ENCODE measurements around the gene RSPO4.

RSPO4 gene

DNA sequence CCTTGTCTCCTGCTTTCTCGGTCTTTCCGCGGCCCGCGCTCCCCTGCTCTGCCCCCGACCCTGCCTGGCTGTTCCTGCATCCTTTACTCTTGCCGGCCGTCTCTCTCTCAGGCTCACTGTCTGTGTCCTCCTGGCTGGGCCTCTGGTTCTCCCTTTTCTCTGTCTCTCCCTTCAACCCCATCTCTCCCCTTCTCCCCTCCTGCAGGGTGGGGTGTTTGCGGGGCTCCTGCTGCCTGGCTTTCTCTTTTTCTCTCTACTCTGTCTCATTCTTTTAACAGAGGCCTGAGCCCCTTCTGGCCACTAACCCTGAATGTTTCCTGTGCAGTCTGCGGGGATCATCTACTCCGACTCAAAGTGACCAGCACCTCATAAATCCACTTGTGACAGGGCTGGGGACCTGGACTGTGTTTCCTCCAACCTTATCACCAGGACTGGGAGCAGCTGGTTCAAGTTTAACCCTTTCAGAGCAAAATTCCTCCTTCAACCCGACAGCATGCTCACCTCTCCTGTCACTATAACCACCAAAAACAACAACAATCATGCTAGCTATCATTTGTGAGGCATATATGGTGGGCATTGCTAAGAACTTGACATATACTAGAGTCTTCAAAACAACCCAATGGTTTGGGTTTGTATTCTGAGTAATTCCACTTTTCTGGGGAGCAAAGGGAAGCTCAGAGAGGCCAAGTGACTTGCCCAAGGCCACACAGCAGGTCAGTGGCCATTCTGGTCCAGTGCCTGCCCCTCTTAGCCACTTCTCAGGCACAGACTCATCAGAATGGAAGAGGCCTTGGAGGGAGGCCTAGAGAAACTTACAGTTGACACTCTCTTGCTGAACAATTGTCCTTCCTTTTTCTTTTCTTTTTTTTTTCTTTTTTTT, 811 bp upstream of the RSPO4 start:
- Histone ChIP-seq H3K36me3 (ENCODE audit: insufficient read depth, low read length) (no peaks in the 10 kb centered on the region), H3K9ac (ENCODE audit: low read length) (no peak overlapping the region), H3K4me3 (ENCODE audit: low read depth in 1 of 2, low read length in 2 of 2) (no peak overlapping the region), H3K9me3 (ENCODE audit: low read length) (no peaks in the 10 kb centered on the region), H3K4me1 (ENCODE audit: insufficient read depth, low read length) (no peaks in the 10 kb centered on the region), H3K27ac (ENCODE audit: low read depth, low read length) (no peak overlapping the region), H3K27me3 (ENCODE audit: control insufficient read depth in 1 of 2, insufficient read depth in 2 of 2, low read length in 2 of 2) (peaks cover 13 to 20% of the 10 kb centered on the region in 2 donors)

DNA sequence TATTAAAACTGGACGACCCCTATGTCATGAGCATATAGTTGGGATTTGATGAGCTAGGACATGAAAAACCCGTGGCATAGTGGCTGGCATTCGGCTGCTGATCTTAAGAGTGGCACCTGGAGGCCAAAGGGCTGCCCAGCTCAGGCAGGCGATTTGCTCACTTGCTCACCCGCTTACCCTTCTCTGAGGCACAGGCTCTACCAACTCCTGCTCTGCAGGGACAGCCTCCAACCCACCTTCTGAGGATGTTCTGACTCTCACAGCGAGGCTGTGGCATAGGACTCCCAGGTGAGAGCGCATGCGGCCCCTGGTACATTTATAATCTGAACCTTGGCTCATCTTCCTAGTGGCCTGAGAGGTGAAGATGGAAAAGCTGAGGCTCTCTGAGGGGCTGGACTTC, 995 bp downstream of the RSPO4 start:
- Histone ChIP-seq H3K36me3 (ENCODE audit: insufficient read depth, low read length) (no peaks in the 10 kb centered on the region), H3K4me3 (ENCODE audit: low read depth in 1 of 2, low read length in 2 of 2) (no peak overlapping the region), H3K9me3 (ENCODE audit: low read length) (no peaks in the 10 kb centered on the region), H3K9ac (ENCODE audit: low read length) (no peak overlapping the region), H3K4me1 (ENCODE audit: insufficient read depth, low read length) (no peaks in the 10 kb centered on the region), H3K27me3 (ENCODE audit: control insufficient read depth in 1 of 2, insufficient read depth in 2 of 2, low read length in 2 of 2) (peaks cover 13 to 20% of the 10 kb centered on the region in 2 donors), H3K27ac (ENCODE audit: low read depth, low read length) (no peak overlapping the region)

DNA sequence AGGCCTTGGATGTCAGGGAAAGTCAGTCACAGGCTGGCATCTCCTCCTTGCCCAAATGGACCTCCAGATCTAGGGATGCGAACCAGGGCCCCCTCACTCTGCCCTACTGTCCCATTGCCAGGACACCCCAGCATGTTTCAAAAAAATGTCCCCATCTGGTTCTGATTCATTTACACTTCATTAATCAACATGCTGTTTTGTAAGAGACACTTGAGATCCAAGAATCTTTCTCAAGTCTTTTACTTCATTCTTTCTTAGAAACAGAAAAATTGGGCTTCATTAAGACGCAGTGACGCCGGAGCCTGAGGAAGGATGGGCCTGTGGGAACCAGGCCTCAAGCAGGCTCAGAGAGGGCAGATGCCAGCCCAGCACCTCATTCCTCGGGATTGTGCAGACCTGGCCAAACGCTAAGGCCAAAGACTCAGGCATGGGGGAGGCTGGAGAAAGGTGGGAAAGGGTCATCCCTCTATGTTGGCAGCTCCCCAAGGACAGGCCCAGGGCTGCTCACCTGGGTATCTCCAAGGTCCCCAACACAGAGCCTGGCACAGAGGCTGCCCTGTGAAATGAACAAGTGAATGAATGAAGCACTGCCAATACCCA, 3.8 kb downstream of the RSPO4 start:
- no peak overlapping the region for H3K4me3 ChIP-seq (ENCODE audit: low read depth in 1 of 2, low read length in 2 of 2)
- H3K27ac ChIP-seq (ENCODE audit: low read depth, low read length): no peak overlapping the region
- no peaks in the 10 kb centered on the region for H3K36me3 ChIP-seq (ENCODE audit: insufficient read depth, low read length)
- H3K9ac ChIP-seq (ENCODE audit: low read length): no peak overlapping the region
- no peaks in the 10 kb centered on the region for H3K9me3 ChIP-seq (ENCODE audit: low read length)
- H3K4me1 ChIP-seq (ENCODE audit: insufficient read depth, low read length): no peaks in the 10 kb centered on the region
- H3K27me3 ChIP-seq (ENCODE audit: control insufficient read depth in 1 of 2, insufficient read depth in 2 of 2, low read length in 2 of 2): peaks cover 13 to 14% of the 10 kb centered on the region in 2 donors

DNA sequence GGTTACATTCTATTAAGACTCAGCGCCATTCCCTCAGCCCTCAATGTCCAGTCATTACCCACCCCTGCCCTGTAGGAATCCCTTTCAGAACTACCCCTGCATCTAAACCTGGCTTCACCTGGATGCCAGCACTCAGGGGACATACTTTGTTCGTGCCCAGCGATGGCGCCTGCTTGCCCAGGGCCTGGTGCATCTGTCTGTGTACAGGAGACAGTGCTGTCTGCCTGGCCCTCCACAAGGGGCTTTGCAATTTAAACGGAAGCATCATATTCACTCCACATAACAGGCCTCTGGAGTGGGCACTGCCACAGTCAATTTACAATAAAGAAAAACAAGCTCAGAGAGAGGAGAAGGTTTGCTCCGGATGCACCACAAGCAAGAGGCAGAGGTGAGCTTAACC, 4.6 kb downstream of the RSPO4 start:
- Histone ChIP-seq H3K4me1 (ENCODE audit: insufficient read depth, low read length) (no peaks in the 10 kb centered on the region), H3K27ac (ENCODE audit: low read depth, low read length) (no peak overlapping the region), H3K27me3 (ENCODE audit: control insufficient read depth in 1 of 2, insufficient read depth in 2 of 2, low read length in 2 of 2) (peaks cover 6 to 8% of the 10 kb centered on the region in 2 donors), H3K9ac (ENCODE audit: low read length) (no peak overlapping the region), H3K9me3 (ENCODE audit: low read length) (no peaks in the 10 kb centered on the region), H3K4me3 (ENCODE audit: low read depth in 1 of 2, low read length in 2 of 2) (no peak overlapping the region), H3K36me3 (ENCODE audit: insufficient read depth, low read length) (no peaks in the 10 kb centered on the region)

GRCh38 chr20:997016-997415, 5.1 kb downstream of the RSPO4 start:
- Histone ChIP-seq H3K9ac (ENCODE audit: low read length) (no peak overlapping the region), H3K27ac (ENCODE audit: low read depth, low read length) (no peak overlapping the region), H3K36me3 (ENCODE audit: insufficient read depth, low read length) (no peaks in the 10 kb centered on the region), H3K4me3 (ENCODE audit: low read depth in 1 of 2, low read length in 2 of 2) (no peak overlapping the region), H3K4me1 (ENCODE audit: insufficient read depth, low read length) (no peaks in the 10 kb centered on the region), H3K27me3 (ENCODE audit: control insufficient read depth in 1 of 2, insufficient read depth in 2 of 2, low read length in 2 of 2) (peaks cover 6 to 8% of the 10 kb centered on the region in 2 donors), H3K9me3 (ENCODE audit: low read length) (no peaks in the 10 kb centered on the region)

- no peaks in the 10 kb centered on the region for H3K9me3 ChIP-seq (ENCODE audit: low read length)
- H3K4me3 ChIP-seq (ENCODE audit: low read depth in 1 of 2, low read length in 2 of 2): no peak overlapping the region
- H3K27ac ChIP-seq (ENCODE audit: low read depth, low read length): no peak overlapping the region
- no peaks in the 10 kb centered on the region for H3K4me1 ChIP-seq (ENCODE audit: insufficient read depth, low read length)
- no peaks in the 10 kb centered on the region for H3K36me3 ChIP-seq (ENCODE audit: insufficient read depth, low read length)
- no peaks in the 10 kb centered on the region for H3K27me3 ChIP-seq (ENCODE audit: control insufficient read depth in 1 of 2, insufficient read depth in 2 of 2, low read length in 2 of 2)
- H3K9ac ChIP-seq (ENCODE audit: low read length): no peak overlapping the region
Observed at GRCh38 chr20:995170-995569, 6.9 kb downstream of the RSPO4 start.

DNA sequence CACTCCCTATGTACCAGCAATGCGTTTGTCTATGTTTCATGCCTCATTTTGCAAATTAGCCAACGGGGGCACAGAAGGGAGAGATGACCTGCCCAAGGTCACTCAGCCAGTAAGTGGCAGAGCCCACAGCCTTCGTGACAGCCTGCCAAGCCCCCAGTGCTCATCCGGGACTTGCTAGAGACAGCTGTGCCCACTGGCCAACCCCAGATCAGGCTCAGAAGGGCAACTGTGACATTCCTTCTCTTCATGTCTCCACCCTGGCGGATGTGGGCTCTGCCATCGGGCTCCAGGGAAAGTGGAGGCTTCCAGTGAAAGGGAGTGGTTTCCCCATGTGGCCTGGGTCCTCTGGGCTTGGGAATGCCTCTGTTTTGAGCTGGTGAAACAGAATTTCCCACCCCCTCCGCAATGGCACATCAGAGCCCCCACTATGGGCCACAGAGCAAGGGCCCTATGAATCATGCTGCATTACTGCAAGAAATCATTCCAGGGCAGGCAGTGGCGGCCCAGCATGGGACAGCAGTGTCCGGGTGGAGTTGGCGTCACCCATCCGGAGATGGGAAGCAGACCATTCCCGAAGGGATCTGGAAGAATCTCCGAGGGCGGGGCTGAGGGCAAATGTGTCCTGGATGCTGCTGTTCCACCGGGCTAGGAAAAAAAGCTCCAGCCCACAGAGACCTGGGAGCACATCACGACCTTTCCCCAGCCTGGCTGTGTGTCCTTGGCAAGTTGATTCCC, 9.1 kb downstream of the RSPO4 start:
- H3K27me3 ChIP-seq (ENCODE audit: control insufficient read depth in 1 of 2, insufficient read depth in 2 of 2, low read length in 2 of 2): peaks cover 0 to 13% of the 10 kb centered on the region in 2 donors
- H3K4me3 ChIP-seq (ENCODE audit: low read depth in 1 of 2, low read length in 2 of 2): no peak overlapping the region
- no peaks in the 10 kb centered on the region for H3K36me3 ChIP-seq (ENCODE audit: insufficient read depth, low read length)
- H3K9ac ChIP-seq (ENCODE audit: low read length): no peak overlapping the region
- no peaks in the 10 kb centered on the region for H3K4me1 ChIP-seq (ENCODE audit: insufficient read depth, low read length)
- H3K27ac ChIP-seq (ENCODE audit: low read depth, low read length): no peak overlapping the region
- no peaks in the 10 kb centered on the region for H3K9me3 ChIP-seq (ENCODE audit: low read length)

- H3K4me1 ChIP-seq (ENCODE audit: insufficient read depth, low read length): no peaks in the 10 kb centered on the region
- no peaks in the 10 kb centered on the region for H3K36me3 ChIP-seq (ENCODE audit: insufficient read depth, low read length)
- no peak overlapping the region for H3K27ac ChIP-seq (ENCODE audit: low read depth, low read length)
Observed at GRCh38 chr20:991850-992249, 10.3 kb downstream of the RSPO4 start.

GRCh38 chr20:990293-990959, 11.7 kb downstream of the RSPO4 start:
- no peaks in the 10 kb centered on the region for H3K36me3 ChIP-seq (ENCODE audit: insufficient read depth, low read length)
- no peaks in the 10 kb centered on the region for H3K4me1 ChIP-seq (ENCODE audit: insufficient read depth, low read length)
- H3K27ac ChIP-seq (ENCODE audit: low read depth, low read length): no peak overlapping the region
- no peak overlapping the region for H3K4me3 ChIP-seq (ENCODE audit: low read depth in 1 of 2, low read length in 2 of 2)
- no peak overlapping the region for H3K9ac ChIP-seq (ENCODE audit: low read length)
- peaks cover 0 to 13% of the 10 kb centered on the region in 2 donors for H3K27me3 ChIP-seq (ENCODE audit: control insufficient read depth in 1 of 2, insufficient read depth in 2 of 2, low read length in 2 of 2)
- H3K9me3 ChIP-seq (ENCODE audit: low read length): no peaks in the 10 kb centered on the region

More at GRCh38 chr20:991850-992249, 10.3 kb downstream of the RSPO4 start:
- Histone ChIP-seq H3K9ac (ENCODE audit: low read length) (no peak overlapping the region), H3K4me3 (ENCODE audit: low read depth in 1 of 2, low read length in 2 of 2) (no peak overlapping the region), H3K27me3 (ENCODE audit: control insufficient read depth in 1 of 2, insufficient read depth in 2 of 2, low read length in 2 of 2) (peaks cover 0 to 13% of the 10 kb centered on the region in 2 donors), H3K9me3 (ENCODE audit: low read length) (no peaks in the 10 kb centered on the region)

DNA sequence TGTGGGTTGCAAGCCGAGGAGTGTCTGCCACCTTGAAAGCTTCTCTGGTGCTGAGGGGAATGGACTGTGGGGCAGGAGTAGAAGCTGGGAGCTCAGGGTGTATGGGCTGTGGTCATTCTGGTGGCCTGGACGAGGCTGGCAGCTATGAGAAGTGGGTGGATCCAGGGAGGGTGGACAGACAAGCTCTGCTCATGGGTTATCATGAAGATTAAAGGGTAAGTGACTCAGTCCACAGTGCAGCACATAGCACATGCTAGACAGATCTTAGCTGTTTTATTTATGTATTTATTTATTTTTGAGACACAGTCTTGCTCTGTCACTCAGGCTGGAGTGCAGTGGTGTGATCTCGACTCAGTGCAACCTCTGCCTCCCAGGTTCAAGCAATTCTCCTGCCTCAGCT, 13.8 kb downstream of the RSPO4 start:
- no peak overlapping the region for H3K4me3 ChIP-seq (ENCODE audit: low read depth in 1 of 2, low read length in 2 of 2)
- H3K4me1 ChIP-seq (ENCODE audit: insufficient read depth, low read length): no peaks in the 10 kb centered on the region
- no peak overlapping the region for H3K27ac ChIP-seq (ENCODE audit: low read depth, low read length)
- no peaks in the 10 kb centered on the region for H3K36me3 ChIP-seq (ENCODE audit: insufficient read depth, low read length)
- no peaks in the 10 kb centered on the region for H3K9me3 ChIP-seq (ENCODE audit: low read length)
- H3K27me3 ChIP-seq (ENCODE audit: control insufficient read depth in 1 of 2, insufficient read depth in 2 of 2, low read length in 2 of 2): peaks cover 0 to 13% of the 10 kb centered on the region in 2 donors
- no peak overlapping the region for H3K9ac ChIP-seq (ENCODE audit: low read length)

DNA sequence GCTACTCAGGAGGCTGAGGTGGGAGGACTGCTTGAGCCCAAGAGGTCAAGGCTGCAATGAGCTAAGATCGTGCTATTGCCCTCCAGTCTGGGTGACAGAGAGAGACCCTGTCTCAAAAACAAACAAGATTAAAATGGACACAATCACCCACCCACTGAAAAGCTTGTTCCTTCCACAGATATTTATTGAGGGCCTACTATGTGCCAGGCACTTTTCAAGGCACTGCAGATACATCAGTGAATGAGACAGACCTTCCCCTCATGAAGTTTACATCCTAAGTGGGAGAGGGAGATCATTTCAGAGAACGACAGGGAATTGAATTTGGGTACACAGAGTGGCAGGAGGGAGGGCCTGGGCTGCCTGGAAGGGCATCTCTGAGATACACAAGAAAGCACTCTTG, 14.4 kb downstream of the RSPO4 start:
- Histone ChIP-seq H3K36me3 (ENCODE audit: insufficient read depth, low read length) (no peaks in the 10 kb centered on the region), H3K9me3 (ENCODE audit: low read length) (no peaks in the 10 kb centered on the region), H3K4me3 (ENCODE audit: low read depth in 1 of 2, low read length in 2 of 2) (no peak overlapping the region), H3K4me1 (ENCODE audit: insufficient read depth, low read length) (no peaks in the 10 kb centered on the region), H3K9ac (ENCODE audit: low read length) (no peak overlapping the region), H3K27ac (ENCODE audit: low read depth, low read length) (no peak overlapping the region), H3K27me3 (ENCODE audit: control insufficient read depth in 1 of 2, insufficient read depth in 2 of 2, low read length in 2 of 2) (peaks cover 0 to 13% of the 10 kb centered on the region in 2 donors)
